ENCODE measurements around the gene HSD17B1.
A peak's percentile ranks its signal among the peaks of the same experiment; 100 is the strongest.

The HSD17B1 gene

DNA sequence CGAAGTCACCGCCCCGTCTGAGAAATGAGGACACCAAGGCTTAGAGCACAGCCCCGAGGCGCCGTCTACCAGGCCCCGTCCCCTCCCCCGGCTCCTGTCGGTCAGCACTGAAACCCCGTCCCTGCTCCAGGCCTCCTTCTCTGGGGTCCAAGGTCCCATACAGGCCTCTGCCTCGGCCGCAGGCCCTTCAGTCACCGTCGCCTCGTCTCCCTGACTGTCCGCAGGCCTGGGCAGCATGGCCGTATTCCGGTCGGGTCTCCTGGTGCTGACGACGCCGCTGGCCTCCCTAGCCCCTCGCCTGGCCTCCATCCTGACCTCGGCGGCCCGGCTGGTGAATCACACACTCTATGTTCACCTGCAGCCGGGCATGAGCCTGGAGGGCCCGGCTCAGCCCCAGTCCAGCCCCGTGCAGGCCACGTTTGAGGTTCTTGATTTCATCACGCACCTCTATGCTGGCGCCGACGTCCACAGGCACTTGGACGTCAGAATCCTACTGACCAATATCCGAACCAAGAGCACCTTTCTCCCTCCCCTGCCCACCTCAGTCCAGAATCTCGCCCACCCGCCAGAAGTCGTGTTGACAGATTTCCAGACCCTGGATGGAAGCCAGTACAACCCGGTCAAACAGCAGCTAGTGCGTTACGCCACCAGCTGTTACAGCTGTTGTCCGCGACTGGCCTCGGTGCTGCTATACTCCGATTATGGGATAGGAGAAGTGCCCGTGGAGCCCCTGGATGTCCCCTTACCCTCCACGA, 9.8 kb downstream of the HSD17B1 start:
- Histone ChIP-seq H3K4me2 (ENCODE audit: low read depth, low read length, poor library complexity, severe bottlenecking) (peak overlapping the region; percentile 84), H3K9me2 (replicated peaks; ENCODE audit: low read depth, low read length) (no peaks in the 10 kb centered on the region), H3K27me3 (ENCODE audit: insufficient read depth, low read length, poor library complexity, severe bottlenecking) (no peaks in the 10 kb centered on the region), H3K4me1 (ENCODE audit: insufficient read depth, low read length, poor library complexity, severe bottlenecking) (peaks cover 30% of the 10 kb centered on the region), H3K4me3 (ENCODE audit: low read length, poor library complexity, severe bottlenecking) (peak overlapping the region; percentile 99), H4K20me1 (ENCODE audit: insufficient read depth, low read length, poor library complexity, severe bottlenecking) (peaks cover 9% of the 10 kb centered on the region), H3F3A (ENCODE audit: low read depth) (peaks cover 6% of the 10 kb centered on the region; the same call in 1 of the 2 replicates), H3K79me2 (ENCODE audit: insufficient read depth, low read length) (peaks cover 50% of the 10 kb centered on the region), H3K9me3 (ENCODE audit: insufficient read depth, low read depth, low read length) (no peaks in the 10 kb centered on the region), H3K36me3 (ENCODE audit: insufficient read depth, low read length) (peaks cover 10% of the 10 kb centered on the region; the same call in 1 of the 2 replicates), H2AFZ (ENCODE audit: low read length) (no peak overlapping the region), H3K9ac (ENCODE audit: low read depth, low read length, poor library complexity, severe bottlenecking) (peak overlapping the region; percentile 92)
- no peak for TF ChIP-seq EZH2phosphoT487 (IDR thresholded peaks at IDR 0.05; ENCODE audit: borderline replicate concordance)
- TF ChIP-seq, protein P1, sequence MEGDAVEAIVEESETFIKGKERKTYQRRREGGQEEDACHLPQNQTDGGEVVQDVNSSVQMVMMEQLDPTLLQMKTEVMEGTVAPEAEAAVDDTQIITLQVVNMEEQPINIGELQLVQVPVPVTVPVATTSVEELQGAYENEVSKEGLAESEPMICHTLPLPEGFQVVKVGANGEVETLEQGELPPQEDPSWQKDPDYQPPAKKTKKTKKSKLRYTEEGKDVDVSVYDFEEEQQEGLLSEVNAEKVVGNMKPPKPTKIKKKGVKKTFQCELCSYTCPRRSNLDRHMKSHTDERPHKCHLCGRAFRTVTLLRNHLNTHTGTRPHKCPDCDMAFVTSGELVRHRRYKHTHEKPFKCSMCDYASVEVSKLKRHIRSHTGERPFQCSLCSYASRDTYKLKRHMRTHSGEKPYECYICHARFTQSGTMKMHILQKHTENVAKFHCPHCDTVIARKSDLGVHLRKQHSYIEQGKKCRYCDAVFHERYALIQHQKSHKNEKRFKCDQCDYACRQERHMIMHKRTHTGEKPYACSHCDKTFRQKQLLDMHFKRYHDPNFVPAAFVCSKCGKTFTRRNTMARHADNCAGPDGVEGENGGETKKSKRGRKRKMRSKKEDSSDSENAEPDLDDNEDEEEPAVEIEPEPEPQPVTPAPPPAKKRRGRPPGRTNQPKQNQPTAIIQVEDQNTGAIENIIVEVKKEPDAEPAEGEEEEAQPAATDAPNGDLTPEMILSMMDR (conservative IDR thresholded peaks at IDR 0.05; ENCODE audit: low read length): no peak

DNA sequence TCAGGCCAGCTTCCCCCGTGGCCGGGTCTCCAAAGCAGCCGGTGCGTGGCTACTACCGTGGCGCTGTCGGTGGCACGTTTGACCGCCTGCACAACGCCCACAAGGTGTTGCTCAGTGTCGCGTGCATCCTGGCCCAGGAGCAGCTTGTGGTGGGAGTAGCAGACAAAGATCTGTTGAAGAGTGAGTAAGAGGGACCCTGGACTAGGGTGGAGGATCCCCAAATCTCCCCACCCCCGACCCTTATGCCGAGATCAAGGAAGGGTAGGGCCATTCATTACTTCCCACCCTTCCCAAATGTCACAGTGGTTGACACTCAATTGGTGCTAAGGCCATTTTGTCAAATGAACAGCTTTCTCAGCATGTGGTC, 10.4 kb downstream of the HSD17B1 start:
- no peak overlapping the region for H2AFZ ChIP-seq (ENCODE audit: low read length)
- peaks cover 33% of the 10 kb centered on the region for H3K4me1 ChIP-seq (ENCODE audit: insufficient read depth, low read length, poor library complexity, severe bottlenecking)
- peaks cover 56% of the 10 kb centered on the region for H3K79me2 ChIP-seq (ENCODE audit: insufficient read depth, low read length)
- peaks cover 12% of the 10 kb centered on the region for H4K20me1 ChIP-seq (ENCODE audit: insufficient read depth, low read length, poor library complexity, severe bottlenecking)
- H3K36me3 ChIP-seq (ENCODE audit: insufficient read depth, low read length): peaks cover 10% of the 10 kb centered on the region; the same call in 1 of the 2 replicates
- no peaks in the 10 kb centered on the region for H3K9me3 ChIP-seq (ENCODE audit: insufficient read depth, low read depth, low read length)
- no peaks in the 10 kb centered on the region for H3K27me3 ChIP-seq (ENCODE audit: insufficient read depth, low read length, poor library complexity, severe bottlenecking)
- H3K4me3 ChIP-seq (ENCODE audit: low read length, poor library complexity, severe bottlenecking): peak overlapping the region; percentile 99
- H3K9me2 ChIP-seq (replicated peaks; ENCODE audit: low read depth, low read length): no peaks in the 10 kb centered on the region
- peak overlapping the region; percentile 92 for H3K9ac ChIP-seq (ENCODE audit: low read depth, low read length, poor library complexity, severe bottlenecking)
- TF ChIP-seq, protein P1 (conservative IDR thresholded peaks at IDR 0.05; ENCODE audit: low read length): no peak
- TF ChIP-seq EZH2phosphoT487 (IDR thresholded peaks at IDR 0.05; ENCODE audit: borderline replicate concordance): no peak
- H3K4me2 ChIP-seq (ENCODE audit: low read depth, low read length, poor library complexity, severe bottlenecking): peak overlapping the region; percentile 84
- peaks cover 6% of the 10 kb centered on the region; the same call in 1 of the 2 replicates for H3F3A ChIP-seq (ENCODE audit: low read depth)

GRCh38 chr17:42563543-42563942, 10.8 kb downstream of the HSD17B1 start:
- Histone ChIP-seq H3K4me2 (ENCODE audit: low read depth, low read length, poor library complexity, severe bottlenecking) (peak overlapping the region; percentile 84), H3K9me3 (ENCODE audit: insufficient read depth, low read depth, low read length) (no peaks in the 10 kb centered on the region), H4K20me1 (ENCODE audit: insufficient read depth, low read length, poor library complexity, severe bottlenecking) (peaks cover 15% of the 10 kb centered on the region), H2AFZ (ENCODE audit: low read length) (no peak overlapping the region), H3K79me2 (ENCODE audit: insufficient read depth, low read length) (peaks cover 60% of the 10 kb centered on the region), H3K4me1 (ENCODE audit: insufficient read depth, low read length, poor library complexity, severe bottlenecking) (peaks cover 37% of the 10 kb centered on the region), H3K36me3 (ENCODE audit: insufficient read depth, low read length) (peaks cover 10% of the 10 kb centered on the region; the same call in 1 of the 2 replicates), H3K9me2 (replicated peaks; ENCODE audit: low read depth, low read length) (no peaks in the 10 kb centered on the region), H3F3A (ENCODE audit: low read depth) (peaks cover 6% of the 10 kb centered on the region; the same call in 1 of the 2 replicates), H3K9ac (ENCODE audit: low read depth, low read length, poor library complexity, severe bottlenecking) (peak overlapping the region; percentile 92), H3K4me3 (ENCODE audit: low read length, poor library complexity, severe bottlenecking) (peak overlapping the region; percentile 99), H3K27me3 (ENCODE audit: insufficient read depth, low read length, poor library complexity, severe bottlenecking) (no peaks in the 10 kb centered on the region)
- TF ChIP-seq EZH2phosphoT487 (IDR thresholded peaks at IDR 0.05; ENCODE audit: borderline replicate concordance): no peak
- TF ChIP-seq, protein P1 (conservative IDR thresholded peaks at IDR 0.05; ENCODE audit: low read length): no peak
